Erythroblast (primary cell): ENCODE data around the gene EIF4H.

Experiments used
- GATA1 ChIP-seq: IDR thresholded peaks from 2 replicates; pipeline ENCODE4 v1.6.1; 2011; ENCODE audit warnings: low read depth, mild to moderate bottlenecking, control low read depth, low read length, moderate library complexity
- POLR2A ChIP-seq: IDR thresholded peaks from 2 replicates; pipeline ENCODE4 v1.6.1; 2011; ENCODE audit warnings: mild to moderate bottlenecking, low read length

- no peak for TF ChIP-seq POLR2A
- TF ChIP-seq GATA1 = no peak
These were observed 25.6 kb downstream of the EIF4H start for GRCh38 chr7:74199551-74200355.
